Measurements from ENCODE around the gene PCGF5.

PCGF5 gene

GRCh38 chr10:91201213-91201996 is 19.1 kb upstream of the PCGF5 start:
- DNase-seq (ENCODE audit: low spot score) (no peak), ATAC-seq (ENCODE audit: low read depth) (no peak)
- no peak overlapping the region for H3K27ac ChIP-seq (ENCODE audit: poor library complexity, severe bottlenecking)
- no peaks in the 10 kb centered on the region for H3K36me3 ChIP-seq (ENCODE audit: low read depth)
- no peaks in the 10 kb centered on the region for H3K27me3 ChIP-seq (ENCODE audit: insufficient read depth, poor library complexity, severe bottlenecking)
- H3K4me3 ChIP-seq (ENCODE audit: severe bottlenecking) = no peak overlapping the region
- no peaks in the 10 kb centered on the region for H3K9me3 ChIP-seq (ENCODE audit: severe bottlenecking)
- no peaks in the 10 kb centered on the region for H3K4me1 ChIP-seq (ENCODE audit: insufficient read depth, poor library complexity, severe bottlenecking)
- TF ChIP-seq, protein P1, sequence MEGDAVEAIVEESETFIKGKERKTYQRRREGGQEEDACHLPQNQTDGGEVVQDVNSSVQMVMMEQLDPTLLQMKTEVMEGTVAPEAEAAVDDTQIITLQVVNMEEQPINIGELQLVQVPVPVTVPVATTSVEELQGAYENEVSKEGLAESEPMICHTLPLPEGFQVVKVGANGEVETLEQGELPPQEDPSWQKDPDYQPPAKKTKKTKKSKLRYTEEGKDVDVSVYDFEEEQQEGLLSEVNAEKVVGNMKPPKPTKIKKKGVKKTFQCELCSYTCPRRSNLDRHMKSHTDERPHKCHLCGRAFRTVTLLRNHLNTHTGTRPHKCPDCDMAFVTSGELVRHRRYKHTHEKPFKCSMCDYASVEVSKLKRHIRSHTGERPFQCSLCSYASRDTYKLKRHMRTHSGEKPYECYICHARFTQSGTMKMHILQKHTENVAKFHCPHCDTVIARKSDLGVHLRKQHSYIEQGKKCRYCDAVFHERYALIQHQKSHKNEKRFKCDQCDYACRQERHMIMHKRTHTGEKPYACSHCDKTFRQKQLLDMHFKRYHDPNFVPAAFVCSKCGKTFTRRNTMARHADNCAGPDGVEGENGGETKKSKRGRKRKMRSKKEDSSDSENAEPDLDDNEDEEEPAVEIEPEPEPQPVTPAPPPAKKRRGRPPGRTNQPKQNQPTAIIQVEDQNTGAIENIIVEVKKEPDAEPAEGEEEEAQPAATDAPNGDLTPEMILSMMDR (IDR thresholded peaks at IDR 0.05; ENCODE audit: poor library complexity, severe bottlenecking) = no peak

DNA sequence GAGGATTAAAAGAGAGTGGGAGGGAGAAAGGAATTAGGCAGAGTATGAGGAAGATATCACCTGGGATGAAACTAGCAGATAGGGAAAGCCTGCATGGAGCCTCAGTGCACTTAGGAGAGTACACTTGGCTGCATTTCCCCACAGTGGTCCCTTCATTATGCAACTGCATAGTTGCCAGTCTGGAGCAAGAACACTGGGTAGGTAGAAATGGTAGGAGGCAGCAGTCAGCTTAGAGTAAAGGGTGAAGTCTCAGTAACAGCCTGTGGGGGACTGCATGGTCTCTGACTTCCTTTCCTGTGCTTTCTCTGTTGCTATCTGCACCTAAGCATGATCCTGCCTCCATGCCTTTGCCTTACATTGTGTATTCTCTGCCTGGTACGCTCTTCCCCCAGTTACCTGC is 14.0 kb upstream of the PCGF5 start:
- TF ChIP-seq, protein P1 (IDR thresholded peaks at IDR 0.05; ENCODE audit: poor library complexity, severe bottlenecking) = no peak
- DNase-seq (ENCODE audit: low spot score) = no peak
- H3K27ac ChIP-seq (ENCODE audit: poor library complexity, severe bottlenecking) = no peak overlapping the region
- H3K4me3 ChIP-seq (ENCODE audit: severe bottlenecking) = no peak overlapping the region
- no peaks in the 10 kb centered on the region for H3K36me3 ChIP-seq (ENCODE audit: low read depth)
- no peaks in the 10 kb centered on the region for H3K4me1 ChIP-seq (ENCODE audit: insufficient read depth, poor library complexity, severe bottlenecking)
- H3K9me3 ChIP-seq (ENCODE audit: severe bottlenecking) = no peaks in the 10 kb centered on the region
- ATAC-seq (ENCODE audit: low read depth) = peak; percentile 41; the same call in 2 of the 3 replicates
- no peaks in the 10 kb centered on the region for H3K27me3 ChIP-seq (ENCODE audit: insufficient read depth, poor library complexity, severe bottlenecking)

DNA sequence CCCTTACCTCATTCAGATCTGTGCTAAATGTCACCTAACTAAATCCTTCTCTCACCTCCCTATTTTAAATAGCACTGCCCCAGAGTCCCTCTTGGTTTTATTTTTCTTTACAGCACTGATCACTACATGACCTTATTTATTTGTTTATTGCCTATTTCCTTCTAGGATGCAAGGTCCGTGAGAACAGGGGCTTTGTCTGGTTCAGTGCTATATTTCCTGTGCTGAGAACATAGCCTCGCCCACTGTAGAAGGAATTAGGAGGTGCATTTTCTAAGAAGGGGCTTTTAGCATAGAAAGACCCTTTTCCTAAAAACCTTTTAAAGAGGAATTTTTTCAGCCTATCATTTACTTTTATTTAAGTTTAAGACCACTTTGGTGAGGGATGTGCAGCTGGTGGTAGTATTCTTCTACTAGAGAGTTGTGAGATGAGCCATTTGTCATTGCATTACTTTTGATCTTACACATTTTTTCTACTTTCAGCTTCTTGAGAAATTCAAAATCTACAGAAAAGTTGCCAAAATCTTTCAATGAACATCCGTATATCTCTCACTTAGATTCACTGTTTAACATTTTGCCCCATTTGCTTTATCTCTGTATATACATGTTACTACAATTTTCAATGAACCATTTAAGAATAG is 13.5 kb upstream of the PCGF5 start:
- H3K36me3 ChIP-seq (ENCODE audit: low read depth) = no peaks in the 10 kb centered on the region
- no peak for DNase-seq (ENCODE audit: low spot score)
- H3K4me1 ChIP-seq (ENCODE audit: insufficient read depth, poor library complexity, severe bottlenecking) = no peaks in the 10 kb centered on the region
- H3K27ac ChIP-seq (ENCODE audit: poor library complexity, severe bottlenecking) = no peak overlapping the region
- no peak overlapping the region for H3K4me3 ChIP-seq (ENCODE audit: severe bottlenecking)
- no peak for ATAC-seq (ENCODE audit: low read depth)
- H3K27me3 ChIP-seq (ENCODE audit: insufficient read depth, poor library complexity, severe bottlenecking) = no peaks in the 10 kb centered on the region
- no peaks in the 10 kb centered on the region for H3K9me3 ChIP-seq (ENCODE audit: severe bottlenecking)
- TF ChIP-seq, protein P1 (IDR thresholded peaks at IDR 0.05; ENCODE audit: poor library complexity, severe bottlenecking) = no peak

GRCh38 chr10:91208642-91209041 is 11.8 kb upstream of the PCGF5 start:
- TF ChIP-seq, protein P1 (IDR thresholded peaks at IDR 0.05; ENCODE audit: poor library complexity, severe bottlenecking) = no peak
- no peaks in the 10 kb centered on the region for H3K36me3 ChIP-seq (ENCODE audit: low read depth)
- no peaks in the 10 kb centered on the region for H3K4me1 ChIP-seq (ENCODE audit: insufficient read depth, poor library complexity, severe bottlenecking)
- H3K4me3 ChIP-seq (ENCODE audit: severe bottlenecking) = no peak overlapping the region
- DNase-seq (ENCODE audit: low spot score) = no peak
- no peak for ATAC-seq (ENCODE audit: low read depth)
- H3K27me3 ChIP-seq (ENCODE audit: insufficient read depth, poor library complexity, severe bottlenecking) = no peaks in the 10 kb centered on the region
- no peak overlapping the region for H3K27ac ChIP-seq (ENCODE audit: poor library complexity, severe bottlenecking)
- no peaks in the 10 kb centered on the region for H3K9me3 ChIP-seq (ENCODE audit: severe bottlenecking)

- TF ChIP-seq, protein P1 (IDR thresholded peaks at IDR 0.05; ENCODE audit: poor library complexity, severe bottlenecking) = no peak
- Histone ChIP-seq H3K9me3 (ENCODE audit: severe bottlenecking) (no peaks in the 10 kb centered on the region), H3K27ac (ENCODE audit: poor library complexity, severe bottlenecking) (no peak overlapping the region), H3K36me3 (ENCODE audit: low read depth) (no peaks in the 10 kb centered on the region), H3K4me3 (ENCODE audit: severe bottlenecking) (no peak overlapping the region), H3K4me1 (ENCODE audit: insufficient read depth, poor library complexity, severe bottlenecking) (no peaks in the 10 kb centered on the region), H3K27me3 (ENCODE audit: insufficient read depth, poor library complexity, severe bottlenecking) (no peaks in the 10 kb centered on the region)
- ATAC-seq (ENCODE audit: low read depth) = no peak
- DNase-seq (ENCODE audit: low spot score) = no peak
These were observed 10.4 kb upstream of the PCGF5 start for GRCh38 chr10:91210014-91210413.
